ENCODE data around the gene ARNT2. TPM values are rescaled to one million over a fixed set of nuclear protein-coding genes. Genes with fewer than 3 reads are reported as not detected.

ARNT2 gene
- total RNA-seq, 1 experiment from 2014 or later, result not detected

GRCh38 chr15:80490431-80490990, 86.3 kb downstream of the ARNT2 start:
- no peak overlapping the region for H2AFZ ChIP-seq (ENCODE audit: low read length)
- no peaks in the 10 kb centered on the region for H3K9me3 ChIP-seq (ENCODE audit: low read length)
- H3K4me3 ChIP-seq (ENCODE audit: low read length), result no peak overlapping the region
- no peak overlapping the region for H3K9ac ChIP-seq (ENCODE audit: low read length)
- H3K4me1 ChIP-seq (ENCODE audit: low read length), result peaks cover 24% of the 10 kb centered on the region
- DNase-seq, result no peak
- no peaks in the 10 kb centered on the region for H4K20me1 ChIP-seq (ENCODE audit: insufficient read depth, low read depth, low read length)
- H3K27ac ChIP-seq (ENCODE audit: low read length), result no peak overlapping the region
- no peak overlapping the region for H3K4me2 ChIP-seq (ENCODE audit: low read depth, low read length, poor library complexity, severe bottlenecking)
- no peaks in the 10 kb centered on the region for H3K9me2 ChIP-seq (replicated peaks; ENCODE audit: insufficient read depth, low read length)
- H3K79me2 ChIP-seq (ENCODE audit: low read length), result no peaks in the 10 kb centered on the region
- no peaks in the 10 kb centered on the region for H3K36me3 ChIP-seq (ENCODE audit: insufficient read depth, low read length)
- H3K27me3 ChIP-seq (ENCODE audit: low read length), result no peaks in the 10 kb centered on the region

GRCh38 chr15:80491163-80491847, 87.1 kb downstream of the ARNT2 start:
- Histone ChIP-seq H3K27me3 (ENCODE audit: low read length) (no peaks in the 10 kb centered on the region), H3K4me1 (ENCODE audit: low read length) (peaks cover 24% of the 10 kb centered on the region), H3K9ac (ENCODE audit: low read length) (no peak overlapping the region), H4K20me1 (ENCODE audit: insufficient read depth, low read depth, low read length) (no peaks in the 10 kb centered on the region), H2AFZ (ENCODE audit: low read length) (no peak overlapping the region), H3K79me2 (ENCODE audit: low read length) (no peaks in the 10 kb centered on the region), H3K4me2 (ENCODE audit: low read depth, low read length, poor library complexity, severe bottlenecking) (no peak overlapping the region), H3K9me2 (replicated peaks; ENCODE audit: insufficient read depth, low read length) (no peaks in the 10 kb centered on the region), H3K27ac (ENCODE audit: low read length) (no peak overlapping the region), H3K36me3 (ENCODE audit: insufficient read depth, low read length) (no peaks in the 10 kb centered on the region), H3K4me3 (ENCODE audit: low read length) (no peak overlapping the region), H3K9me3 (ENCODE audit: low read length) (no peaks in the 10 kb centered on the region)
- DNase-seq, result no peak

- H3K27me3 ChIP-seq (ENCODE audit: low read length), result no peaks in the 10 kb centered on the region
- no peaks in the 10 kb centered on the region for H3K9me2 ChIP-seq (replicated peaks; ENCODE audit: insufficient read depth, low read length)
- no peak for DNase-seq
- H2AFZ ChIP-seq (ENCODE audit: low read length), result no peak overlapping the region
- no peak overlapping the region for H3K4me3 ChIP-seq (ENCODE audit: low read length)
- H3K4me1 ChIP-seq (ENCODE audit: low read length), result peaks cover 24% of the 10 kb centered on the region
- no peaks in the 10 kb centered on the region for H3K36me3 ChIP-seq (ENCODE audit: insufficient read depth, low read length)
- no peaks in the 10 kb centered on the region for H3K9me3 ChIP-seq (ENCODE audit: low read length)
- no peak overlapping the region for H3K9ac ChIP-seq (ENCODE audit: low read length)
- H3K79me2 ChIP-seq (ENCODE audit: low read length), result no peaks in the 10 kb centered on the region
- H3K27ac ChIP-seq (ENCODE audit: low read length), result no peak overlapping the region
- H3K4me2 ChIP-seq (ENCODE audit: low read depth, low read length, poor library complexity, severe bottlenecking), result no peak overlapping the region
- no peaks in the 10 kb centered on the region for H4K20me1 ChIP-seq (ENCODE audit: insufficient read depth, low read depth, low read length)
Measured at GRCh38 chr15:80492409-80492808, 88.2 kb downstream of the ARNT2 start.

GRCh38 chr15:80492874-80493273, 88.7 kb downstream of the ARNT2 start:
- Histone ChIP-seq H3K4me1 (ENCODE audit: low read length) (peaks cover 24% of the 10 kb centered on the region), H3K79me2 (ENCODE audit: low read length) (no peaks in the 10 kb centered on the region), H4K20me1 (ENCODE audit: insufficient read depth, low read depth, low read length) (no peaks in the 10 kb centered on the region), H3K9me2 (replicated peaks; ENCODE audit: insufficient read depth, low read length) (no peaks in the 10 kb centered on the region), H3K4me2 (ENCODE audit: low read depth, low read length, poor library complexity, severe bottlenecking) (no peak overlapping the region), H3K9ac (ENCODE audit: low read length) (no peak overlapping the region), H3K4me3 (ENCODE audit: low read length) (no peak overlapping the region), H3K27ac (ENCODE audit: low read length) (no peak overlapping the region), H3K27me3 (ENCODE audit: low read length) (no peaks in the 10 kb centered on the region), H3K36me3 (ENCODE audit: insufficient read depth, low read length) (no peaks in the 10 kb centered on the region), H3K9me3 (ENCODE audit: low read length) (no peaks in the 10 kb centered on the region), H2AFZ (ENCODE audit: low read length) (no peak overlapping the region)
- no peak for DNase-seq

GRCh38 chr15:80494351-80494751, 90.2 kb downstream of the ARNT2 start:
- no peak overlapping the region for H3K4me3 ChIP-seq (ENCODE audit: low read length)
- no peaks in the 10 kb centered on the region for H4K20me1 ChIP-seq (ENCODE audit: insufficient read depth, low read depth, low read length)
- no peak overlapping the region for H2AFZ ChIP-seq (ENCODE audit: low read length)
- H3K36me3 ChIP-seq (ENCODE audit: insufficient read depth, low read length), result no peaks in the 10 kb centered on the region
- H3K9ac ChIP-seq (ENCODE audit: low read length), result no peak overlapping the region
- peaks cover 24% of the 10 kb centered on the region for H3K4me1 ChIP-seq (ENCODE audit: low read length)
- H3K9me3 ChIP-seq (ENCODE audit: low read length), result no peaks in the 10 kb centered on the region
- no peak for DNase-seq
- no peak overlapping the region for H3K4me2 ChIP-seq (ENCODE audit: low read depth, low read length, poor library complexity, severe bottlenecking)
- H3K27me3 ChIP-seq (ENCODE audit: low read length), result no peaks in the 10 kb centered on the region
- H3K27ac ChIP-seq (ENCODE audit: low read length), result no peak overlapping the region
- no peaks in the 10 kb centered on the region for H3K9me2 ChIP-seq (replicated peaks; ENCODE audit: insufficient read depth, low read length)
- no peaks in the 10 kb centered on the region for H3K79me2 ChIP-seq (ENCODE audit: low read length)

GRCh38 chr15:80494756-80495155, 90.6 kb downstream of the ARNT2 start:
- Histone ChIP-seq H3K4me3 (ENCODE audit: low read length) (no peak overlapping the region), H3K9me3 (ENCODE audit: low read length) (no peaks in the 10 kb centered on the region), H3K4me2 (ENCODE audit: low read depth, low read length, poor library complexity, severe bottlenecking) (no peak overlapping the region), H3K4me1 (ENCODE audit: low read length) (peaks cover 24% of the 10 kb centered on the region), H3K9ac (ENCODE audit: low read length) (no peak overlapping the region), H3K27ac (ENCODE audit: low read length) (no peak overlapping the region), H2AFZ (ENCODE audit: low read length) (no peak overlapping the region), H4K20me1 (ENCODE audit: insufficient read depth, low read depth, low read length) (no peaks in the 10 kb centered on the region), H3K27me3 (ENCODE audit: low read length) (no peaks in the 10 kb centered on the region), H3K79me2 (ENCODE audit: low read length) (no peaks in the 10 kb centered on the region), H3K36me3 (ENCODE audit: insufficient read depth, low read length) (no peaks in the 10 kb centered on the region), H3K9me2 (replicated peaks; ENCODE audit: insufficient read depth, low read length) (no peaks in the 10 kb centered on the region)
- no peak for DNase-seq

- H3K27me3 ChIP-seq (ENCODE audit: low read length), result no peaks in the 10 kb centered on the region
- H4K20me1 ChIP-seq (ENCODE audit: insufficient read depth, low read depth, low read length), result no peaks in the 10 kb centered on the region
- no peaks in the 10 kb centered on the region for H3K79me2 ChIP-seq (ENCODE audit: low read length)
- no peak overlapping the region for H3K9ac ChIP-seq (ENCODE audit: low read length)
- no peak overlapping the region for H3K4me2 ChIP-seq (ENCODE audit: low read depth, low read length, poor library complexity, severe bottlenecking)
- no peak for DNase-seq
- no peak overlapping the region for H3K4me3 ChIP-seq (ENCODE audit: low read length)
- H3K36me3 ChIP-seq (ENCODE audit: insufficient read depth, low read length), result no peaks in the 10 kb centered on the region
- no peak overlapping the region for H3K27ac ChIP-seq (ENCODE audit: low read length)
- no peaks in the 10 kb centered on the region for H3K9me2 ChIP-seq (replicated peaks; ENCODE audit: insufficient read depth, low read length)
- H3K9me3 ChIP-seq (ENCODE audit: low read length), result no peaks in the 10 kb centered on the region
- H2AFZ ChIP-seq (ENCODE audit: low read length), result no peak overlapping the region
- peaks cover 23% of the 10 kb centered on the region for H3K4me1 ChIP-seq (ENCODE audit: low read length)
Measured at GRCh38 chr15:80495401-80495942, 91.3 kb downstream of the ARNT2 start.

- H3K79me2 ChIP-seq (ENCODE audit: low read length), result no peaks in the 10 kb centered on the region
- no peaks in the 10 kb centered on the region for H3K9me2 ChIP-seq (replicated peaks; ENCODE audit: insufficient read depth, low read length)
- no peaks in the 10 kb centered on the region for H3K27me3 ChIP-seq (ENCODE audit: low read length)
- no peak overlapping the region for H3K9ac ChIP-seq (ENCODE audit: low read length)
- H3K4me3 ChIP-seq (ENCODE audit: low read length), result no peak overlapping the region
- no peak overlapping the region for H3K27ac ChIP-seq (ENCODE audit: low read length)
- H3K4me2 ChIP-seq (ENCODE audit: low read depth, low read length, poor library complexity, severe bottlenecking), result no peak overlapping the region
- no peak for DNase-seq
- H3K9me3 ChIP-seq (ENCODE audit: low read length), result no peaks in the 10 kb centered on the region
- peaks cover 18% of the 10 kb centered on the region for H3K4me1 ChIP-seq (ENCODE audit: low read length)
- H4K20me1 ChIP-seq (ENCODE audit: insufficient read depth, low read depth, low read length), result no peaks in the 10 kb centered on the region
- H3K36me3 ChIP-seq (ENCODE audit: insufficient read depth, low read length), result no peaks in the 10 kb centered on the region
- H2AFZ ChIP-seq (ENCODE audit: low read length), result no peak overlapping the region
Measured at GRCh38 chr15:80496096-80496495, 91.9 kb downstream of the ARNT2 start.

Data from Karpas-422 (cell line).